ENCODE measurements around the gene RRP12.

Gene RRP12

DNA sequence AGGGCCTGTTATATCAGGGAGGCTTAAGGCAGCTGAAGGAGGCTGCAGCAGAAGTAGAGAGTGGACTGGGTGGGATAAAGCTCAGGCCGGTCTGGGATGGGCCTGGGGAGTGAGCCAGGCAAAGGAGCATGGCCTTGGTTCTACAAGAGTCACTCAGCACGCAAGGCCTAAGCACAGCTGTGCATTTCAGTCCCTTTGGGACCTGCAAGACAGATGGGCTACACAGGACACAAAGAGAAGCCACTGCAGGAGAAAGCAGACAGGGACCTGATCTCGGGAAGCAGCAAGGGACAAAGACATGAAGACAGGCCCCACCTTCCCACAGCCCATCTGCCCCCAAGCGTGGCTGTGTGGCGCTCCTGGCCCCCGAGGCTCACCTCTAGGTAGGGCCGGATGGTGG lies 29.4 kb downstream of the RRP12 start:
- no peak overlapping the region for H3K4me3 ChIP-seq (ENCODE audit: low read depth, low read length)
- TF ChIP-seq, protein P1, sequence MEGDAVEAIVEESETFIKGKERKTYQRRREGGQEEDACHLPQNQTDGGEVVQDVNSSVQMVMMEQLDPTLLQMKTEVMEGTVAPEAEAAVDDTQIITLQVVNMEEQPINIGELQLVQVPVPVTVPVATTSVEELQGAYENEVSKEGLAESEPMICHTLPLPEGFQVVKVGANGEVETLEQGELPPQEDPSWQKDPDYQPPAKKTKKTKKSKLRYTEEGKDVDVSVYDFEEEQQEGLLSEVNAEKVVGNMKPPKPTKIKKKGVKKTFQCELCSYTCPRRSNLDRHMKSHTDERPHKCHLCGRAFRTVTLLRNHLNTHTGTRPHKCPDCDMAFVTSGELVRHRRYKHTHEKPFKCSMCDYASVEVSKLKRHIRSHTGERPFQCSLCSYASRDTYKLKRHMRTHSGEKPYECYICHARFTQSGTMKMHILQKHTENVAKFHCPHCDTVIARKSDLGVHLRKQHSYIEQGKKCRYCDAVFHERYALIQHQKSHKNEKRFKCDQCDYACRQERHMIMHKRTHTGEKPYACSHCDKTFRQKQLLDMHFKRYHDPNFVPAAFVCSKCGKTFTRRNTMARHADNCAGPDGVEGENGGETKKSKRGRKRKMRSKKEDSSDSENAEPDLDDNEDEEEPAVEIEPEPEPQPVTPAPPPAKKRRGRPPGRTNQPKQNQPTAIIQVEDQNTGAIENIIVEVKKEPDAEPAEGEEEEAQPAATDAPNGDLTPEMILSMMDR (IDR thresholded peaks at IDR 0.05; ENCODE audit: borderline replicate concordance, insufficient read depth, low read depth, low read length): no peak

- no peak overlapping the region for H3K4me3 ChIP-seq (ENCODE audit: low read depth, low read length)
- TF ChIP-seq, protein P1 (IDR thresholded peaks at IDR 0.05; ENCODE audit: borderline replicate concordance, insufficient read depth, low read depth, low read length): no peak
These were observed 34.0 kb downstream of the RRP12 start for GRCh38 chr10:97367126-97367649.

DNA sequence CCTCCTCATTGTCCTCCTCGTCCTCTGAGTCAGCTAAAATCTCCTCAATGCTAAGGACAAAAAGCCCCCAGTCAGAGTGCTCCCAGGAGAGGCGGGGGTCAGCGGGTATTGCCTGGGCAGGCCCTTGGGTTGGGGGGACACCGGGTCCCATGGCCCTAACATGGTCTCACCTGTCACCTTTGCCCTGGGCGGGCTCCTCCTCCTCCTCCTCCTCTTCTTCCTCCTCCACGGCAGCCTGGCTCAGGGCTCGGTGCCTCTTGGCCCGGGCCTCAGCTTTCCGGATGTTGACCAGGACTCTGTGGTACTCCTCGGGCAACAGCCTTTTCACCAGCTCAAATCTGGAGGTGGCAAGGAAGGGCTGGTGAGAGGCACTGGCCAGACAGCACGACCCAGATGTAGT lies 34.6 kb downstream of the RRP12 start:
- TF ChIP-seq, protein P1 (IDR thresholded peaks at IDR 0.05; ENCODE audit: borderline replicate concordance, insufficient read depth, low read depth, low read length): no peak
- no peak overlapping the region for H3K4me3 ChIP-seq (ENCODE audit: low read depth, low read length)

- no peak overlapping the region for H3K4me3 ChIP-seq (ENCODE audit: low read depth, low read length)
- TF ChIP-seq, protein P1 (IDR thresholded peaks at IDR 0.05; ENCODE audit: borderline replicate concordance, insufficient read depth, low read depth, low read length): no peak
These were observed 35.3 kb downstream of the RRP12 start for GRCh38 chr10:97365761-97366351.

DNA sequence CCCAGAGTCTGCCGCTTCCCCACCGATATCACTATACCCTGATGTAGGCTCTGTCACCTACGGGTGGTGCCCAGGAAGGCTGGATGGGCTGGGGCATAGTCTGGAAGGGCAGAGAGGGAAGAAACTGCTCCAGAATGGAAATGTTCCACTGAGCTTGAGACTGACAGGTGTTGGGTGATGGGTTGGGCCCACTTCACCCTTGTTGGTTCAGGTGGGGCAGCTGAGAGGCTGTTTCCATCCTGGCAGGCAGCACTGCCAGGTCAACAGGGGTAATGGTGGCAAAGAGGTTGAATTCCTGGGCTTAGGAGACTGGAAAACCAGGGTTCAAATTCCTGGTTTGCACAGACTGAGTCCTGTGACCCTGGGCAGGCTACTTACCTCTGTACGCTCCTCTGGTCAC lies 38.1 kb downstream of the RRP12 start:
- TF ChIP-seq, protein P1 (IDR thresholded peaks at IDR 0.05; ENCODE audit: borderline replicate concordance, insufficient read depth, low read depth, low read length): no peak
- H3K4me3 ChIP-seq (ENCODE audit: low read depth, low read length): no peak overlapping the region

DNA sequence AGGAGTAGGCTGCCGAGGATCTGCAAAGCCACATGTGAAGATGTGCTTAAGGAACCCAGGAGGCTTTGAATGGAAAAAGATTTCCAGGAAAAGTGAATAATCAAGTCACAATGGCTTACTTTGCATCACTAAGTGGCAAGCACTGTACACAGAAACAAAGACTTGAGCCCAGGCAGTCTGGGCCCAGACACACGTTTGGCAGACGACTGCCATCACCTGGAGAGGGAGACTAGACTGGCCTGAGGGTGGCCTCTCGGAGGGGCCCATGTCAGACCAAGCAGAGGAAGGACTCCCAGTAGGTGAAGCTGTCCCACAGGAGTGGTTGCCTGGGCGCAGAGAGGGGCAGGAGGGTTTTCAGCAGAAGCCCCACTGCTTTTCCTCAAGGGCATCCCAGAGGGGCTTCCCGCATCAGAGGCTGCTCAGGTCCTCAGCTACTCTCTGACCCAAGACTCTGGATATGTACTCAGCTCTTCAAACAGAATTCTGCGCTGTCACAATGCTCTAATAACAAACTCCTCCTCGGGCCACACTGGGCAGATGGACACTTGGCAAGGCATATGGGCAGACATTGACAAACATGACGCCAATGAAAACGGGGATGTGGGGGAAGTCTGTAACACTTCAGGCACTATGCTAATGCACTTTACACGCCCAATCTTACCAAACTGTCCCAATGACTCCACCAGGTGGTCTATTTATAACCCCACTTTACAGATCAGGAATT lies 38.7 kb downstream of the RRP12 start:
- TF ChIP-seq, protein P1 (IDR thresholded peaks at IDR 0.05; ENCODE audit: borderline replicate concordance, insufficient read depth, low read depth, low read length): no peak
- H3K4me3 ChIP-seq (ENCODE audit: low read depth, low read length): no peak overlapping the region

- no peak overlapping the region for H3K4me3 ChIP-seq (ENCODE audit: low read depth, low read length)
- TF ChIP-seq, protein P1 (IDR thresholded peaks at IDR 0.05; ENCODE audit: borderline replicate concordance, insufficient read depth, low read depth, low read length): no peak
These were observed 39.6 kb downstream of the RRP12 start for GRCh38 chr10:97361537-97361901.
